Liver (tissue), 9 donors: ENCODE data around the gene ECT2. TPM values are rescaled to one million over a fixed set of nuclear protein-coding genes. Genes with fewer than 3 reads are reported as not detected.

Experiments
- DNase-seq: peaks from one replicate; pipeline ENCODE4 v3.0.0-alpha.2; 2017; ENCODE audit warnings: low spot score
- H3K27ac ChIP-seq, 2 donors: one replicate each; pipeline ENCODE4 v1.7.0; 2013; ENCODE audit warnings: inconsistent platforms in 2 of 2, low read length in 2 of 2, control low read depth in 1 of 2, low read depth in 1 of 2, mild to moderate bottlenecking in 1 of 2
- H3K27me3 ChIP-seq, 4 donors: one replicate each; pipeline versions ENCODE4 v1.6.1 to v1.7.0; 2013; ENCODE audit warnings: low read length in 3 of 4, inconsistent platforms in 1 of 4, mild to moderate bottlenecking in 1 of 4, moderate library complexity in 1 of 4; ENCODE audit not compliant: control insufficient read depth in 4 of 4, insufficient read depth in 4 of 4
- H3K36me3 ChIP-seq, 4 donors: one replicate each; pipeline versions ENCODE4 v1.6.1 to v1.7.0; 2013; ENCODE audit warnings: low read length in 3 of 4, mild to moderate bottlenecking in 3 of 4, low read depth in 1 of 4, moderate library complexity in 1 of 4; ENCODE audit not compliant: control insufficient read depth in 4 of 4, insufficient read depth in 3 of 4
- H3K4me1 ChIP-seq, 4 donors: one replicate each; pipeline versions ENCODE4 v1.6.1 to v1.7.0; 2013; ENCODE audit warnings: low read length in 3 of 4, mild to moderate bottlenecking in 3 of 4, moderate library complexity in 1 of 4; ENCODE audit not compliant: control insufficient read depth in 4 of 4, insufficient read depth in 4 of 4
- H3K4me3 ChIP-seq, 3 donors: one replicate each; pipeline versions ENCODE4 v1.6.1 to v1.7.0; 2013; ENCODE audit warnings: low read length in 3 of 3, control low read depth in 1 of 3, low read depth in 1 of 3, mild to moderate bottlenecking in 1 of 3
- H3K9ac ChIP-seq, 2 donors: one replicate each; pipeline ENCODE4 v1.7.0; 2013; ENCODE audit warnings: low read length in 2 of 2, mild to moderate bottlenecking in 2 of 2, moderate library complexity in 2 of 2, control low read depth in 1 of 2, low read depth in 1 of 2
- H3K9me3 ChIP-seq, 4 donors: one replicate each; pipeline versions ENCODE4 v1.6.1 to v1.7.0; 2013; ENCODE audit warnings: low read length in 3 of 4; ENCODE audit not compliant: control insufficient read depth in 4 of 4
- ATF3 ChIP-seq: IDR thresholded peaks from 2 replicates; pipeline ENCODE4 v1.6.1; 2016; ENCODE audit warnings: antibody characterized with exemption
- EGR1 ChIP-seq, 2 donors: IDR thresholded peaks; 2 replicates each; pipeline ENCODE4 v1.6.1; 2016 to 2018; ENCODE audit warnings: antibody characterized with exemption in 2 of 2, low read depth in 2 of 2
- FOXA1 ChIP-seq: IDR thresholded peaks from 2 replicates; pipeline ENCODE4 v1.6.1; 2016; ENCODE audit warnings: antibody characterized with exemption
- FOXA2 ChIP-seq: IDR thresholded peaks from 2 replicates; pipeline ENCODE4 v1.6.1; 2016; ENCODE audit warnings: antibody characterized with exemption
- GABPA ChIP-seq, 2 donors: IDR thresholded peaks in 1 of 2; conservative IDR thresholded peaks in 1 of 2; 2 replicates each; pipeline ENCODE4 v1.6.1; 2016; ENCODE audit warnings: antibody characterized with exemption in 2 of 2, mild to moderate bottlenecking in 1 of 2, moderate library complexity in 1 of 2
- HNF4A ChIP-seq, 2 donors: conservative IDR thresholded peaks; 2 replicates each; pipeline ENCODE4 v1.6.1; 2016; ENCODE audit warnings: antibody characterized with exemption in 2 of 2, mild to moderate bottlenecking in 2 of 2
- HNF4G ChIP-seq: IDR thresholded peaks from 2 replicates; pipeline ENCODE4 v1.6.1; 2016; ENCODE audit warnings: antibody characterized with exemption
- JUND ChIP-seq, 2 donors: IDR thresholded peaks; 2 replicates each; pipeline ENCODE4 v1.6.1; 2016; ENCODE audit warnings: antibody characterized with exemption in 2 of 2
- MAX ChIP-seq: IDR thresholded peaks from 2 replicates; pipeline ENCODE4 v1.6.1; 2016; ENCODE audit warnings: antibody characterized with exemption
- RAD21 ChIP-seq, 2 donors: IDR thresholded peaks; 2 replicates each; pipeline ENCODE4 v1.6.1; 2016; ENCODE audit warnings: antibody characterized with exemption in 2 of 2, mild to moderate bottlenecking in 2 of 2
- REST ChIP-seq: IDR thresholded peaks from 2 replicates; pipeline ENCODE4 v1.6.1; 2016; ENCODE audit warnings: antibody characterized with exemption, mild to moderate bottlenecking
- TAF1 ChIP-seq: conservative IDR thresholded peaks from 2 replicates; pipeline ENCODE4 v1.6.1; 2016; ENCODE audit warnings: antibody characterized with exemption, mild to moderate bottlenecking
- YY1 ChIP-seq: IDR thresholded peaks from 2 replicates; pipeline ENCODE4 v1.6.1; 2016; ENCODE audit warnings: antibody characterized with exemption, mild to moderate bottlenecking
- WGBS: extraction: QIAGEN DNeasy Blood & Tissue Kit; methylation state at CpG from one replicate; pipeline ENCODE4 v1.1.7; 2013; 5-methylcytosine and 5-hydroxymethylcytosine counted together
- polyA plus RNA-seq, 2 donors: library from polyadenylated mRNA; stranded (reverse) in 1 of 2; unstranded in 1 of 2; fragments of 200-250 nt in 1 of 2; fragments of >200 nt in 1 of 2; fragmentation: Nextera tagmentation in 1 of 2; extraction: Ambion mirVana in 1 of 2; gene quantifications; one replicate each; pipeline versions ENCODE4 v1.2.1 to v1.2.3, GENCODE V29; 2013 to 2015
- total RNA-seq, 2 donors: library from RNA; depleted of rRNA; stranded (reverse); fragments of >200 nt; gene quantifications; one replicate each; pipeline ENCODE4 v1.2.3, GENCODE V29; 2014
- TF ChIP-seq, protein P1 (sequence below): fragments of 150-350 bp; IDR thresholded peaks from 2 replicates; pipeline ENCODE4 v1.5.1; 2017; ENCODE audit warnings: improper control_type of control experiment, low read depth, low read length; ENCODE audit not compliant: missing input control
- donor health status: healthy.
- donor health status: healthy.
- donor health status: healthy.
- donor health status: healthy.
- donor health status: healthy.

Gene ECT2
- total and polyA plus RNA-seq, 4 donors, result 1.5 to 32.4 (median 2.6) TPM

DNA sequence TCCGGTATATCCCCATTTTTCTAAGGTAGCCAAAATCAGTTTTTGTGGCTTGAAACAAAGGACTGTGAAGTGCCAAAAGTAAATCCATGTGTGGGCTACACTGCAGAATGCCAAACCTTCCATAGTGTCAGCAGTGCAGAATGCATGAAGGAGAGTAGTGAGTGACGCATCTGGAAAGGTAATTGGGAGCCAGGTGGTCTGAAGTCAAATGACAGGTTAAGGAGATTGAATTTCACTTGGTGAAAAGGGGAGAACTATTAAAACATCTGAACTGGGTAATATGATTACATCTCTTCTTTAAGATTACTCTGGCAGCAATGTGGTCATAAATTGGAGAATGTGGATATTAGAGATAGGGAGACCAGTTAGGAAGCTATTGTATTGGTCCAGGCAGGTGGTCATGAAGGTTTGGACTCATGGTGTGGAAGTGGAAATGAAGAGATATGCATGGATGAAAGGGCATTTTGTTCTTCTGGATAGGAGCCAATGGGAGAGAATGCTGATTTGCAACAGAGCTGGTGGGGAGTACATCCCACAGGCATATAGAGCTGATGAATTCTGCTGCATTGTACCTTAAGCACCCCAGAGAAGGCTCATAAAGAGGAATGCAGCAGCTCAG, 118.2 kb downstream of the ECT2 start:
- no peak overlapping the region for H3K9ac ChIP-seq
- H3K4me3 ChIP-seq, result no peak overlapping the region
- H3K9me3 ChIP-seq, result peaks cover 0 to under 1% (median 0%) of the 10 kb centered on the region in 4 donors
- peaks cover 0 to 2% (median 0%) of the 10 kb centered on the region in 4 donors for H3K4me1 ChIP-seq
- no peak overlapping the region for H3K27ac ChIP-seq
- H3K36me3 ChIP-seq, result no peaks in the 10 kb centered on the region
- TF ChIP-seq EGR1 (IDR thresholded peaks at IDR 0.05; ENCODE audit: low read depth in 2 of 2) (no peak), ATF3 (no peak), GABPA (IDR thresholded peaks at IDR 0.05 in 1 of 2, conservative IDR thresholded peaks at IDR 0.05 in 1 of 2) (no peak), YY1 (no peak), HNF4A (conservative IDR thresholded peaks at IDR 0.05) (no peak), FOXA2 (no peak)
- TF ChIP-seq, protein P1, sequence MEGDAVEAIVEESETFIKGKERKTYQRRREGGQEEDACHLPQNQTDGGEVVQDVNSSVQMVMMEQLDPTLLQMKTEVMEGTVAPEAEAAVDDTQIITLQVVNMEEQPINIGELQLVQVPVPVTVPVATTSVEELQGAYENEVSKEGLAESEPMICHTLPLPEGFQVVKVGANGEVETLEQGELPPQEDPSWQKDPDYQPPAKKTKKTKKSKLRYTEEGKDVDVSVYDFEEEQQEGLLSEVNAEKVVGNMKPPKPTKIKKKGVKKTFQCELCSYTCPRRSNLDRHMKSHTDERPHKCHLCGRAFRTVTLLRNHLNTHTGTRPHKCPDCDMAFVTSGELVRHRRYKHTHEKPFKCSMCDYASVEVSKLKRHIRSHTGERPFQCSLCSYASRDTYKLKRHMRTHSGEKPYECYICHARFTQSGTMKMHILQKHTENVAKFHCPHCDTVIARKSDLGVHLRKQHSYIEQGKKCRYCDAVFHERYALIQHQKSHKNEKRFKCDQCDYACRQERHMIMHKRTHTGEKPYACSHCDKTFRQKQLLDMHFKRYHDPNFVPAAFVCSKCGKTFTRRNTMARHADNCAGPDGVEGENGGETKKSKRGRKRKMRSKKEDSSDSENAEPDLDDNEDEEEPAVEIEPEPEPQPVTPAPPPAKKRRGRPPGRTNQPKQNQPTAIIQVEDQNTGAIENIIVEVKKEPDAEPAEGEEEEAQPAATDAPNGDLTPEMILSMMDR, result no peak
- no peak for DNase-seq
- no peaks in the 10 kb centered on the region for H3K27me3 ChIP-seq
- WGBS, result 86% methylated on average over 2 of the region's 2 CpGs

- 39% methylated on average over 3 of the region's 3 CpGs for WGBS
- no peaks in the 10 kb centered on the region for H3K27me3 ChIP-seq
- H3K36me3 ChIP-seq, result no peaks in the 10 kb centered on the region
- H3K4me1 ChIP-seq, result peaks cover 0 to 2% (median 0%) of the 10 kb centered on the region in 4 donors
- H3K4me3 ChIP-seq, result no peak overlapping the region
- no peaks in the 10 kb centered on the region for H3K9me3 ChIP-seq
- no peak overlapping the region for H3K9ac ChIP-seq
- no peak for DNase-seq
- TF ChIP-seq HNF4G, result no peak
- no peak overlapping the region for H3K27ac ChIP-seq
Observed at GRCh38 chr3:172869368-172869771, 118.8 kb downstream of the ECT2 start.

- TF ChIP-seq MAX (no peak), RAD21 (IDR thresholded peaks at IDR 0.05) (no peak), ATF3 (no peak), FOXA2 (no peak), HNF4A (conservative IDR thresholded peaks at IDR 0.05) (no peak), TAF1 (no peak), GABPA (IDR thresholded peaks at IDR 0.05 in 1 of 2, conservative IDR thresholded peaks at IDR 0.05 in 1 of 2) (no peak), JUND (IDR thresholded peaks at IDR 0.05) (no peak), REST (no peak), HNF4G (no peak), FOXA1 (no peak), EGR1 (IDR thresholded peaks at IDR 0.05; ENCODE audit: low read depth in 2 of 2) (no peak)
- TF ChIP-seq, protein P1, result no peak
- DNase-seq, result no peak
- Histone ChIP-seq H3K4me1 (peaks cover 0 to 2% (median 0%) of the 10 kb centered on the region in 4 donors), H3K27me3 (no peaks in the 10 kb centered on the region), H3K9me3 (no peaks in the 10 kb centered on the region), H3K27ac (peak overlapping the region in 1 of 2 donors; percentile 25), H3K4me3 (no peak overlapping the region), H3K9ac (no peak overlapping the region), H3K36me3 (no peaks in the 10 kb centered on the region)
- WGBS, result 52% methylated on average over 3 of the region's 3 CpGs
Observed at GRCh38 chr3:172869784-172870518, 119.4 kb downstream of the ECT2 start.
